GM12878 (cell line): ENCODE measurements around the gene RNF168. TPM values are rescaled to one million over a fixed set of nuclear protein-coding genes. Genes with fewer than 3 reads are reported as not detected.
"Not testable (repeated sequence)": the region's sequence is repeated elsewhere in the genome, so short reads cannot be mapped to it uniquely, and the experiment has no call there.

Source experiments
- ATAC-seq: fragments of 200-7000 bp; cut with Tn5 transposase; 3 replicates; pipeline ENCODE4 v1.9.1; 2020; ENCODE audit warnings: mild to moderate bottlenecking, moderate library complexity
- BruUV-seq: library from RNA; stranded (reverse); fragments of 400-500 nt; replicated peaks from 2 replicates; lab custom pipeline; 2021; lab: Mats Ljungman, UMichigan
- CTCF ChIA-PET: fragments of 300-600 bp; sonication (Branson Sonifier 250); formaldehyde crosslinking; extraction: SDS; loops from one replicate; lab custom pipeline; 2021; ENCODE audit warnings: inconsistent platforms; lab: Yijun Ruan, JAX
- POLR2A ChIA-PET: fragments of 350-600 bp; formaldehyde crosslinking; extraction: SDS; loops from one replicate; lab custom pipeline; 2021; ENCODE audit warnings: inconsistent platforms; lab: Charles Lee
- RAD21 ChIA-PET: fragments of 300-600 bp; sonication (Branson Sonifier 250); formaldehyde crosslinking; loops from one replicate; lab custom pipeline; 2023; ENCODE audit warnings: antibody characterized with exemption; ENCODE audit not compliant: unreplicated experiment; lab: Charles Lee
- SMC1A ChIA-PET: fragments of 300-600 bp; sonication (Branson Sonifier 250); formaldehyde crosslinking; loops from one replicate; lab custom pipeline; 2023; ENCODE audit not compliant: unreplicated experiment, uncharacterized antibody; lab: Charles Lee
- DNase-seq: peaks from one replicate; pipeline ENCODE4 v3.0.0-alpha.2; 2011; ENCODE audit warnings: low read depth, low spot score
- FAIRE-seq: peaks from 3 replicates; lab custom pipeline; 2011; peaks lifted over from hg19 to GRCh38; lab: Jason Lieb, UNC
- H2AFZ ChIP-seq: 2 replicates; pipeline ENCODE4 v1.6.0; 2011; ENCODE audit warnings: low read depth, low read length, control low read depth; ENCODE audit not compliant: control insufficient read depth
- H3K27ac ChIP-seq: 2 replicates; pipeline ENCODE4 v1.5.1; 2011; ENCODE audit warnings: control low read depth; ENCODE audit not compliant: control insufficient read depth, insufficient read depth
- H3K27me3 ChIP-seq, 2 experiments: replicated peaks in 1 of 2; 2 replicates each; pipeline versions ENCODE4 v1.6.0 to v1.6.1; 2011; ENCODE audit warnings: low read length in 1 of 2; ENCODE audit not compliant: control insufficient read depth in 2 of 2, insufficient read depth in 2 of 2
- H3K36me3 ChIP-seq, 2 experiments: 2 replicates each; pipeline ENCODE4 v1.5.1; 2011; ENCODE audit warnings: low read length in 1 of 2; ENCODE audit not compliant: control insufficient read depth in 2 of 2, insufficient read depth in 2 of 2
- H3K4me1 ChIP-seq: 2 replicates; pipeline ENCODE4 v1.6.1; 2011; ENCODE audit warnings: mild to moderate bottlenecking, low read length, moderate library complexity, mixed read lengths; ENCODE audit not compliant: control insufficient read depth, insufficient read depth
- H3K4me2 ChIP-seq: 2 replicates; pipeline ENCODE4 v1.6.0; 2011; ENCODE audit warnings: control low read depth; ENCODE audit not compliant: control insufficient read depth, insufficient read depth
- H3K4me3 ChIP-seq: fragments of 200-600 bp; sonication (generic); 2 replicates; pipeline ENCODE4 v1.5.1; 2016
- H3K79me2 ChIP-seq: 2 replicates; pipeline ENCODE4 v1.6.0; 2011; ENCODE audit warnings: low read length; ENCODE audit not compliant: control insufficient read depth, insufficient read depth
- H3K9ac ChIP-seq: 2 replicates; pipeline ENCODE4 v1.8.0; 2011; ENCODE audit warnings: low read length, control low read depth, mixed read lengths; ENCODE audit not compliant: control insufficient read depth, insufficient read depth
- H3K9me3 ChIP-seq: replicated peaks from 3 replicates; pipeline ENCODE4 v1.5.1; 2011; ENCODE audit warnings: mild to moderate bottlenecking, low read length; ENCODE audit not compliant: control insufficient read depth, insufficient read depth
- H4K20me1 ChIP-seq: 2 replicates; pipeline ENCODE4 v1.6.0; 2011; ENCODE audit not compliant: control insufficient read depth, insufficient read depth
- E4F1 ChIP-seq: fragments of 450-650 bp; IDR thresholded peaks from 2 replicates; pipeline ENCODE4 v1.6.1; 2018; ENCODE audit warnings: borderline replicate concordance, mild to moderate bottlenecking; ENCODE audit not compliant: partially characterized antibody
- ETV6 ChIP-seq, 2 experiments: fragments of 450-650 bp in 1 of 2; IDR thresholded peaks in 1 of 2; conservative IDR thresholded peaks in 1 of 2; 2 replicates each; pipeline ENCODE4 v1.6.1; 2014; ENCODE audit warnings: antibody characterized with exemption in 1 of 2, borderline replicate concordance in 1 of 2, low read depth in 1 of 2, mild to moderate bottlenecking in 1 of 2, moderate library complexity in 1 of 2
- HSF1 ChIP-seq: fragments of 150-350 bp; IDR thresholded peaks from 2 replicates; pipeline ENCODE4 v1.6.1; 2014; ENCODE audit warnings: mild to moderate bottlenecking, low read depth, low read length
- WGBS: methylation state at CpG from one replicate; pipeline ENCODE4 v1.1.6; 2016; ENCODE audit warnings: low lambda C conversion rate; ENCODE audit not compliant: insufficient replicate concordance, insufficient coverage; ENCODE audit errors: missing lambda C conversion rate; 5-methylcytosine and 5-hydroxymethylcytosine counted together
- in situ Hi-C: fragments of 300-500 bp; cut with MboI; formaldehyde crosslinking; loops from 9 replicates; pipeline ENCODE4 v1.14.3; 2018; ENCODE audit warnings: mixed read lengths
- intact Hi-C: fragments of 100-400 bp; cut with micrococcal nuclease; formaldehyde crosslinking; loops from one replicate; pipeline ENCODE4 v1.14.2; 2022; ENCODE audit not compliant: unreplicated experiment
- polyA plus RNA-seq, 11 experiments: library from polyadenylated mRNA; depleted of rRNA in 4 of 11; unstranded in 6 of 11; stranded (reverse) in 5 of 11; fragments of >200 nt; fragmentation: Nextera tagmentation in 4 of 11; fragmentation: Illumina TruSeq in 1 of 11; extraction: Ambion mirVana in 4 of 11; extraction: Trizol in 1 of 11; gene quantifications; 1 replicate in 1 of 11; 2 replicates in 10 of 11; pipeline versions ENCODE4 v1.2.1 to v1.2.3, GENCODE V29; 2011 to 2016; ENCODE audit warnings: inconsistent platforms in 2 of 11, missing spikeins in 2 of 11, low read depth in 1 of 11
- total RNA-seq, 4 experiments: library from RNA; depleted of rRNA in 3 of 4; stranded (reverse); fragments of >200 nt in 3 of 4; fragmentation: Illumina TruSeq in 1 of 4; extraction: Trizol in 1 of 4; gene quantifications; 2 replicates each; pipeline versions ENCODE4 v1.2.1 to v1.2.3, GENCODE V29; 2013 to 2021

The RNF168 gene
- total and polyA plus RNA-seq, 10 of the 15 experiments (the other 5 are each of a cell fraction or from before 2014, with no cell fraction given) = 12.7 to 47.5 (median 24.8) TPM

DNA sequence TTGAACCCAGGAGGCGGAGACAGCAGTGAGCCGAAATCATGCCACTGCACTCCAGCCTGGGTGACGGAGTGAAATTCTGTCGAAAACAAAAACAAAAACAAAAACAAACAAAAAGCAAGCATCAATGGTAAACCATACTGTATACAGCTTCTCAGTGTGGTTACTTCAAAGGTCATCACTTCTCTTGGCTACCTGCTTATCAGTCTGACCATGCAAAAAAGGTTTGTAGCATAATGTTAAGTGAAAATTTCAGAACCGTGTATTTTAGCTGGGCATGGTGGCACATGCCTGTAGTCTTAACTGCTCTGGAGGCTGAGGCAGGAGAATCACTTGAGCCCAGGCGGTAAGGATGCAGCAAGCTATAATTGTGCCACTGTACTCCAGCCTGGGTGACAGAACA lies 75.5 kb downstream of the RNF168 start (continued):
- no peak for TF ChIP-seq E4F1
- TF ChIP-seq HSF1 = no peak
- TF ChIP-seq ETV6 (conservative IDR thresholded peaks at IDR 0.05 in 1 of 2, IDR thresholded peaks at IDR 0.05 in 1 of 2; ENCODE audit: borderline replicate concordance in 1 of 2, low read depth in 1 of 2) = no peak

GRCh38 chr3:196424421-196424820 lies 79.1 kb downstream of the RNF168 start:
- H3K27me3 ChIP-seq, ATAC-seq, H3K36me3 ChIP-seq, H3K4me3 ChIP-seq, H2AFZ ChIP-seq, H3K27ac ChIP-seq, H3K9me3 ChIP-seq, DNase-seq, H3K4me1 ChIP-seq, H3K9ac ChIP-seq, BruUV-seq, FAIRE-seq, intact Hi-C loops, in situ Hi-C loops, H3K4me2 ChIP-seq, H4K20me1 ChIP-seq: not testable (repeated sequence)
- ChIA-PET POLR2A (interaction anchor here (0.7 to 1.5 kb wide), 4 partner anchors 9 to 143 kb away, joined by 3 to 7 read pairs (median 4); no protein-coding TSS in a partner anchor), RAD21 (interaction anchor here (0.7 kb wide), 2 partner anchors 24 to 45 kb away, joined by 3 read pairs; no protein-coding TSS in a partner anchor), SMC1A (interaction anchor here (0.6 to 1.4 kb wide), 3 partner anchors 11 to 31 kb away, joined by 3 to 5 read pairs (median 3); no protein-coding TSS in a partner anchor), CTCF (interaction anchor here (0.6 to 0.8 kb wide), 3 partner anchors 93 to 419 kb away, joined by 3 read pairs; no protein-coding TSS in a partner anchor)
- H3K79me2 ChIP-seq = peaks cover 89% of the 10 kb centered on the region
- 96% methylated on average over 2 of the region's 6 CpGs for WGBS
